GM12892 (cell line): ENCODE measurements around the gene MOV10L1.

ENCODE experiments used
- POLR2AphosphoS5 ChIP-seq: IDR thresholded peaks from 2 replicates; pipeline ENCODE4 v1.6.1; 2011; ENCODE audit warnings: low read depth, low read length, control low read depth
- TAF1 ChIP-seq: IDR thresholded peaks from 2 replicates; pipeline ENCODE4 v1.6.1; 2011; ENCODE audit warnings: low read depth, mild to moderate bottlenecking, control low read depth, low read length, borderline replicate concordance

DNA sequence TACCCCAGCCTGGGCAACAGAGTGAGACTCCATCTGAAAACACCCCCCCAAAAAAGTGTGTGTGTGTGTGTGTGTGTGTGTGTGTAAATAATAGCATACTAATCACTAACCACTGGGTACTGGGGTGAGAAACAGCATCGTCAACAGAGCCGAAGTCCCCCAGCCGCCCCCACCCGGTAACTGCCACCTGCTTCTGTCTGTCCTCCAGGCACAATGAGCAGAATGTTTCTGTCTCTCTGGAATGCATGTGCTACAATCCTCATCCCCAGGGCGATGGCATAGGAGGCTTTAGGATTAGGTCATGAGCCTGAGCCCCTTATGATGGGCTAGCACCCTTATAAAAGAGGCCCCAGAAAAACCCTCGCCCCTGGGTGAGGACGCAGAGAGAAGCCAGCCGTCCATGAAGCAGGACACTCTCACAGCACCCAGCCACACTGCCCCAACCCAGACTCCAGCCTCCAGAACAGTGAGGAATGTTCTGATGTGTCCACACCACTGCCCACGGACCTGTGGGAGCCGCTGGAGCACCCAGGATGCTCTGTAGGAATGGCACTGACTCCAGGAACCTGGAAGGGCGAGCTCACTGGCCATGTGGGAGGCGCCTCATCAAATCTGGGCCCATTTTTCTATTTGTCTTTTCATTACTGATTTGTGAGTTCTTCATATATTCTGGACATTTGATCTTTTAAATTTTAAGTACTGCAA lies 41.6 kb upstream of the MOV10L1 start:
- TF ChIP-seq TAF1 (no peak), POLR2AphosphoS5 (no peak)
